HG03460 (cell line): ENCODE data around the gene PDE6A.

Experiments used
- ATAC-seq: cut with Tn5 transposase; IDR thresholded peaks from one replicate; pipeline ENCODE4 v1.9.1; 2021; ENCODE audit not compliant: unreplicated experiment

Gene PDE6A

GRCh38 chr5:149944666-149945065, at the start of gene PDE6A:
PDE6A (minus strand) TSS chr5:149944793; CDS start chr5:149944673, 120 bp downstream.
- ATAC-seq, result no peak

DNA sequence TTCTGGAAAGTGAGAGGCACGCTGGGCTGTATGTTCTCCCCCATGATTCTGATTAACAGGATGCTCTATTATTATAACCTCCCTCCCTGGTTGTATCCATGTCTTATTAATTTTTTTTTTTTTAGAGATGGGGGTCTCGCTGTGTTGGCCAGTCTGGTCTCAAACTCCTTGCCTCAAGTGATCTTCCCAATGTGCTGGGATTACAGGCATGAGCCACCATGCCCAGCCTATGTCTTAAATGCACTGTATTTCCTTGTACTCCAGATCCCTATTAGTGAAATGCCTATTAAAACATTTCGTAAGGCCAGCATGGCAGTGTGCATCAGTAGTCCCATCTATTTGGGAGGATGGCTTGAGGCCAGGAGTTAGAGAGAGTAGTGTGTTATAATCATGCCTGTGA, 48.9 kb upstream of the PDE6A start:
- ATAC-seq, result no peak

GRCh38 chr5:149990518-149991376, 46.2 kb upstream of the PDE6A start:
- ATAC-seq, result peak; percentile 73

DNA sequence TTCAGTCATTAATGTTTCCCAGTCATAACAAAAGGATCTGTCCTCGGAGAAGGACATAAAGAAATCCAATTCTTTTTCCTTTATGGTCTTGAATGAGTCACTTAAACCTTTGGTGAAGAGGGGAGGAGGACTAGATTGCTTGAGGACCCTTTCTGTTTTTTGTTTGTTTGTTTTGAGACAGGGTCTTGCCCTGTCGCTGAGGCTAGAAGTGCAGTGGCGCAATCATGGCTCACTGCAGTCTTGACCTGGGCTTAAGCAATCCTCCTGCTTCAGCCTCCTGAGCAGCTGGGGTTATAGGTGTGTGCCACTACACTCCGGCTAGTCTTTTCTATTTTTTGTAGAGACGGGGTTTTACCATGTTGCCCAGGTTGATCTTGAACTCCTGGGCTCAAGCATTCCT, 43.5 kb upstream of the PDE6A start:
- no peak for ATAC-seq

DNA sequence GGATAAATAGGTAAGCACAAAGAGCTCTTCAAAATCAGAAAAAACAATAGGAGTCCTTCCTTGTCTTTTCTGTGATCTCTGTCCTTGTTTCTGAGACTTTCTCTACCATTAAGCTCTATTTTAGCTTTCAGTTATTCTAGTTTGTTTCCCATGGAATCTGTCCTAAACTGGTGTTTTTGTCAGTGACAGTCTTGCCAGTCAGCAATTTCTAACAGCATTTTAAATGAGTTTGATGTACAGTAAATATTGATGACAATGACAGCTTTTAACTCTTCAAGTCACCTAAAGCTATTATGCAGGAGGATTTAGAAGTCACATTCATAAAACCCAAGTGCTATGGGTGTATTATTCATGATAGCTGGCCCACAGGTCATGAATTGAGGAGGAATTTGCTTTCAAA, 37.9 kb upstream of the PDE6A start:
- ATAC-seq, result no peak

DNA sequence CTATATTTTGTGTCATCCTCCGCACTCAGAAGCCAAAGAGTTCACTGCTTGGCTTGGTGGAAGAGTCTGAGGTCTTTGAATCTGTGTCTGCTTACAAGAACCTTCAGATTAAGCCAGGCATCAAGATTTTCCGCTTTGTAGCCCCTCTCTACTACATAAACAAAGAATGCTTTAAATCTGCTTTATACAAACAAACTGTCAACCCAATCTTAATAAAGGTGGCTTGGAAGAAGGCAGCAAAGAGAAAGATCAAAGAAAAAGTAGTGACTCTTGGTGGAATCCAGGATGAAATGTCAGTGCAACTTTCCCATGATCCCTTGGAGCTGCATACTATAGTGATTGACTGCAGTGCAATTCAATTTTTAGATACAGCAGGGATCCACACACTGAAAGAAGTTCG, 36.6 kb upstream of the PDE6A start:
- ATAC-seq, result no peak

DNA sequence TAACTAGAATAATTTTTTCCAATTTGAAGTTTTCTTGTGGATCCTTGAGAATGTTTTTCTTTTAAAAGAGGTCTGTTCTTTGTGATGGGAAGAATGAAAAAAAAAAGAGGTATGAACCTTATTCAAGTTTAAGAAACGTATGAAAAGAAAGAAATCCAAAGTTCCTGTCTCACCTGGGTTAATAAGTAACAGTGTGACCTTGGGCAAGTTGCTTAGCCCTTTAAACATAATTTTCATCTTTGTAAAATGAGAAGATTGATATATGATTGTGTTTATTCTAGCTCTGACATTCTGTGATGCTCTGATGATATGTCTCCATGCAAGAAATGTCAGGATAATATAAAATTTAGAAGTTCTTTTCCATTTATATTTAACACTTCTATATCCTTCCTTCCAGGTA, 35.3 kb upstream of the PDE6A start:
- ATAC-seq, result no peak

GRCh38 chr5:149975409-149975808, 30.8 kb upstream of the PDE6A start:
- ATAC-seq, result no peak

DNA sequence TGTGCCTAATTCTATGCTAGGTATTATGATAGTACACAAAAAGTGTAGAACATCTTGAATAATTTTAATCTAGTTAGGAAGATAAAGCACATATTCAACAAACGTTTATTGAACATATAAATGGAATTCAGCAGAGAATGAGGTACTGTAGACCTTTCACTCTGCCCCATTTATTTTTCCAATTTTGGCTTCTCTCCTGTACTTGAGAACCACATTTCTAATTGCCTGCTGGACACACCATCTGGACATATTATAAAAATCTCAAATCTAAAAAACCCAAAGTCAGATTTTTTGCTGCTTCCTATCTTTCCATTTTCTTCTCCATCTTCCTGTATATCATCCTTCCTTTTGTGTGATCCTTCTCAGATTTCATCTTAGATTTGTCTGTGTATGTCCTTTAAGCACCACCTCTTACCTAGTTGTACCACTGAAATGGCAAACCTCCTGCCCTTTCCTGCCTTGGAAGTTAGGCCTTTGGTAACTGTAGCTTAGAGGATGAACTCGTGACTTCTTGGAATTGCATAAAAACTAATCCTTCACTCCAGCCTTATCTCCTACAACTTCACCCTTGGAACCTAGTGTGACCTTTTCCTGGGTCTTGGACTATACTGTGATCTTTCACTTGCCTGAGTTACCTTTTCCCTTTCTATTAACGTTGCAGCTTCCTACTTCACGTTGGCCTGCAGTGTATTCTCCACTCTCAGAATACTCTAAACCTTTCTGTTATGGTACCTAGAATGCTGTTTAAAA, 24.8 kb upstream of the PDE6A start:
- no peak for ATAC-seq

DNA sequence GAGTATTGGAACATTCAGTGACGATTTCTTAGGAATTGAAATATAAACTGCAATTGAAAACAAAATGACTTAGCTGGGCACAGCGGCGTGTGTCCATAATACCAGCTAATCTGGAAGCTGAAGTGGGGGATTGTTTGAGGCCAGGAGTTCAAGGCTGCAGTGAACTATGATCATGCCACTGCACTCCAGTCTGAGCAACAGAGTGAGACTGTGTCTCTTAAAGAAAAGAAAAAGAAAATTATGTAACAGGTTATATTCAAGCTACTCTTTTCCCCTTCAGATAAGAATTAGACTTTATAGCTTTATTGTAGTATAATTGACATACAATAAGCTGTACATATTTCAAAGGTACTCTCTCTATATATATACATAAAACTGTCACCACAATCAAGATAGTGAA, 22.4 kb upstream of the PDE6A start:
- ATAC-seq, result no peak

DNA sequence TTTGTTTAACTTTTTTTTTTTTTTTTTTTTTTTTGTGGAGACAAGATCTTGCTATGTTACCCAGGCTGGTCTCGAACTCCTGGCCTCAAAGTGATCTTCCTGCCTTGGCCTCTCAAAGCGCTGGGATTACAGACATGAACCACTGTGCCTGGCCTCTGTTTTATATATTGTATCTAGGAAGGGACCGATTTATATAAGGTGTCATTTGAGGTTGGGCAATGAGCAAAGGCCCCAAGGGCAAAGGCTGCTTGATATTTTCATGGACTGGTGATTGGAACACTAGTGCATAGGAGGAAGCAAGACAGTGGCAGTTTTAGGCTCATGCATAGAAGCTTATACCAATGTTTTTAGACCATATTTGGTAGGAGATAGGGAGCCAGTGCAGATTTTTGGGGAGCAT, 19.1 kb upstream of the PDE6A start:
- ATAC-seq, result no peak

- no peak for ATAC-seq
Measured at GRCh38 chr5:149962601-149963300, 18.2 kb upstream of the PDE6A start.

GRCh38 chr5:149961957-149962409, 17.4 kb upstream of the PDE6A start:
- ATAC-seq, result no peak

DNA sequence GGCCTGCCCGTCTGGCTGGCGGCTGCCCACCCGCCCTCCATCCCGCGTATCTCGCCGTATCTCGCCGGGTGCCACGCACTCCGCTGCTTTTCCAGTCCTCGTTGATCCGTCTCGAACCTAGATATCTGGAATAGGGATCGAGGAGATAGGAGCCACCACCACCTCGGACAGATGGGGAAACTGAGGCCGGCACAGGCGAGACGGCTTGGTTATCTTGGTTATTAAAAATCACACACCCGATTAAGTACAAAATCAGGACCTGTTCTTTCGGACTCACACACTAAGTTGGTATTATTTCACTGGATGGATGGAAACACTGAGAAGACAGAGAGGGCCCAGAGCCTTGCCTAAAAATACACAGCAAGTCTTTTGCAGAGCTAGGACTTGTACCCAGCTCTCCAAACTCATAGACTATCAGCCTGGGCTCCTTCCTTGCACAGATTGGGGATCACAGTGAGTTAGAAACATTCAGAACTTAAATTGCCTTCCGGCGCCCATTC, 16.6 kb upstream of the PDE6A start:
- no peak for ATAC-seq

GRCh38 chr5:149960272-149961185, 15.9 kb upstream of the PDE6A start, which contains the start of gene SLC26A2:
SLC26A2 (plus strand) TSS chr5:149960758; CDS start chr5:149977653, 16,895 bp downstream.
- peak; percentile 98 for ATAC-seq

GRCh38 chr5:149959406-149960236, 15.0 kb upstream of the PDE6A start:
- ATAC-seq, result no peak

GRCh38 chr5:149957855-149958254, 13.3 kb upstream of the PDE6A start:
- no peak for ATAC-seq

DNA sequence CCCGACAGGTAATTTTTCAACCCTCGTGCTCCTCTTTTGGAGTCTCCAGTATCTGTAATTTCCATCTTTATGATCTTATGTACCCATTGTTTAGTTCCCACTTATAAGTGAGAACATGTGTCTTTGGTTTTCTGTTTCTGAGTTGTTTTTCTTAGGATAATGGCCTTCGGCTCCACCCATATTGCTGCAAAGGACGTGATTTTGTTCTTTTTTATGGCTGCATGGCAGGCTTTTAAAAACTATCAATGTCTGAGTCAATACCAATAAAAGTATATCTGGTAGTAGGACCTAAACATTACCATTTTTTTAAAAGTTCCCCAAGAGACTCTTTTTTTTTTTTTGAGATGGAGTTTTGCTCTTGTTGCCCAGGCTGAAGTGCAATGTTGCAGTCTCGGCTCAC, 12.1 kb upstream of the PDE6A start:
- ATAC-seq, result no peak

- no peak for ATAC-seq
Measured at GRCh38 chr5:149954798-149955197, 10.2 kb upstream of the PDE6A start.
